Activated T-cell treated with anti-CD3 and anti-CD28 coated beads, Interleukin-2, amount 50 U/mL, for 4 hours (primary cell): ENCODE results near the gene GLB1L3. TPM values are rescaled to one million over a fixed set of nuclear protein-coding genes. Genes with fewer than 3 reads are reported as not detected.

Experiments used
- ATAC-seq, 2 donors: fragments of 200-7000 bp; cut with Tn5 transposase; one replicate each; pipeline ENCODE4 v1.10.0; 2021
- DNase-seq: peaks from one replicate; pipeline ENCODE4 v3.0.0-alpha.2; 2020
- H3K27me3 Mint-ChIP-seq: one replicate; pipeline ENCODE4 v1.8.0; 2021; ENCODE audit warnings: low read depth, mixed read lengths
- H3K36me3 Mint-ChIP-seq: one replicate; pipeline ENCODE4 v1.8.0; 2022; ENCODE audit warnings: mixed read lengths; ENCODE audit not compliant: insufficient read depth
- H3K4me1 Mint-ChIP-seq: one replicate; pipeline ENCODE4 v1.8.0; 2021; ENCODE audit warnings: low read depth, mixed read lengths
- H3K4me3 Mint-ChIP-seq: one replicate; pipeline ENCODE4 v1.8.0; 2021; ENCODE audit warnings: mild to moderate bottlenecking, moderate library complexity, mixed read lengths
- H3K9me3 Mint-ChIP-seq: one replicate; pipeline ENCODE4 v1.8.0; 2021; ENCODE audit warnings: mixed read lengths
- total RNA-seq, 3 donors: library from RNA; stranded (reverse); gene quantifications; one replicate each; pipeline ENCODE4 v1.2.1, GENCODE V29; 2021

Gene GLB1L3
- total RNA-seq, 3 donors from 2014 or later = 2.2 to 2.9 (median 2.5) TPM

- Mint-ChIP-seq H3K9me3 (peaks cover 7% of the 10 kb centered on the region), H3K27me3 (peaks cover 6% of the 10 kb centered on the region), H3K4me1 (peaks cover 13% of the 10 kb centered on the region), H3K36me3 (no peaks in the 10 kb centered on the region), H3K4me3 (no peak overlapping the region)
- DNase-seq (no peak), ATAC-seq (no peak)
Measured at GRCh38 chr11:134358165-134358855, 82.1 kb downstream of the GLB1L3 start.

- H3K27me3 Mint-ChIP-seq = peaks cover 6% of the 10 kb centered on the region
- no peaks in the 10 kb centered on the region for H3K36me3 Mint-ChIP-seq
- H3K4me1 Mint-ChIP-seq = peaks cover 13% of the 10 kb centered on the region
- H3K4me3 Mint-ChIP-seq = no peak overlapping the region
- ATAC-seq = no peak
- peaks cover 5% of the 10 kb centered on the region for H3K9me3 Mint-ChIP-seq
- DNase-seq = no peak
Measured at GRCh38 chr11:134358856-134359490, 82.8 kb downstream of the GLB1L3 start.

GRCh38 chr11:134359646-134360045, 83.5 kb downstream of the GLB1L3 start:
- DNase-seq (no peak), ATAC-seq (no peak)
- H3K9me3 Mint-ChIP-seq = peaks cover 3% of the 10 kb centered on the region
- H3K27me3 Mint-ChIP-seq = peaks cover 6% of the 10 kb centered on the region
- no peaks in the 10 kb centered on the region for H3K36me3 Mint-ChIP-seq
- H3K4me3 Mint-ChIP-seq = no peak overlapping the region
- peaks cover 13% of the 10 kb centered on the region for H3K4me1 Mint-ChIP-seq

DNA sequence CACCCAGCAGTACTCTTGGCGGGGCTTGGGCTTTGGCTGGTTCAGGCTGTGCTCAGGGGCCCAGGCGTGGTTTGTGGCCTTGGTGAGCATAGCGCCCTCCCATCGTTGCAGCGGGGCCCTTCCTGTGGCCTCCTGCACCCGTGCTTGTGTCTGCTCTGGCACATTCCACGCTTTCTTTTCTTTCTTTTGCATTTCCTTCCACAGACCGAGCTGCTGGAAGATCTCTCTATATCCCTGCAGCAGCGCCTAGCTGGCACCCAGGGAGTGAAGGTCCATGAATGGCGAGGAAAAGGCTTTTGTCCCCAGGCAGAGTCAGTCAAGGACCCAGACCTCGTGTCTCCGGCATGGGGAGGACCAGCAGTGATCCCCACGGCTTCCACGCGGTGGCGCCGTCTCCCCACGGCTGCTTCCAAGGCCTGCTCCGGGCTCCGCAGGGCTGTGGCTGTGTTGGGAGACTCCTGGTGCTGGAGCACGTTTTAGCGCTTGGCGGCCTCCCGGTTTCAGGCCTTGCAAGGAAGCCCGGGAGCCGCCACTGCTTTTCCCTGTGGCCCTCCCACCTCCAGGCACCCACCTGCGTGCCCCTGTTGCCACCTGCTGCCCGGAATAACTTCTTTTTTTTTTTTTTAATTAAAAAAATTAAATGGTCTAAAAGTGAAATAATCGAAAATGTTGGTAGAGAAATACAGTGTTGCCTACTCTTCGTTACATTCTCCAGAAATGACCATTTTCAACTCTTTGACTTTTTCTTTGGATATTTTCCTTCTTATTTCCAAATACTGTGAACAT, 84.1 kb downstream of the GLB1L3 start:
- H3K36me3 Mint-ChIP-seq = no peaks in the 10 kb centered on the region
- peaks cover 13% of the 10 kb centered on the region for H3K4me1 Mint-ChIP-seq
- no peaks in the 10 kb centered on the region for H3K9me3 Mint-ChIP-seq
- no peak overlapping the region for H3K4me3 Mint-ChIP-seq
- H3K27me3 Mint-ChIP-seq = peaks cover 6% of the 10 kb centered on the region
- peak; percentile 85 to 91 for ATAC-seq
- DNase-seq = peak; percentile 62

DNA sequence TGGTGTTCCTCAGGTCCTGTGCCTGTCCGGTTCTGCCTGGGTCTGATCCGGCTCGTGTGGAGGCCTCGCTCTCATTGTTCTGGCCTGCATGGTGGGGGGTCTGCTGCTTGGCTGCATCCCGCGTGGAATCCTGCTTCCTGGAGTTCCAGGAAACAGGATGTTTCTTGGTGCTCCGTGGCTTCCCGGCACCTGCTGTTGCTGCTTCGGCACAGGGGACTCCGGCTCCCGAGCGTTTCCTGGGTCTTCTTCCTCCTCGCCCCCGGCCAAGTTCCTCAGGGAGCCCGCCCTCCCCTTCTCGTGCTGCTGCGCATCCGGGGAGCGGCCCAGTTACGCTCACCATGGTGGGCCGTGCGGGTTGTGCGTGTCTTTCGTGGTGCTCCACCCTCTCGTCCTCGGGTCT, 85.5 kb downstream of the GLB1L3 start:
- H3K9me3 Mint-ChIP-seq = no peaks in the 10 kb centered on the region
- H3K36me3 Mint-ChIP-seq = no peaks in the 10 kb centered on the region
- H3K4me1 Mint-ChIP-seq = peaks cover 13% of the 10 kb centered on the region
- peaks cover 6% of the 10 kb centered on the region for H3K27me3 Mint-ChIP-seq
- DNase-seq (no peak), ATAC-seq (no peak)
- no peak overlapping the region for H3K4me3 Mint-ChIP-seq

- no peak for DNase-seq
- no peaks in the 10 kb centered on the region for H3K9me3 Mint-ChIP-seq
Measured at GRCh38 chr11:134362192-134362901, 86.2 kb downstream of the GLB1L3 start.

GRCh38 chr11:134363161-134363560, 87.0 kb downstream of the GLB1L3 start:
- H3K36me3 Mint-ChIP-seq = no peaks in the 10 kb centered on the region
- H3K4me3 Mint-ChIP-seq = no peak overlapping the region
- peaks cover 13% of the 10 kb centered on the region for H3K4me1 Mint-ChIP-seq
- no peak for ATAC-seq
- DNase-seq = no peak
- H3K27me3 Mint-ChIP-seq = peaks cover 6% of the 10 kb centered on the region
- H3K9me3 Mint-ChIP-seq = no peaks in the 10 kb centered on the region

More at GRCh38 chr11:134362192-134362901, 86.2 kb downstream of the GLB1L3 start:
- peaks cover 6% of the 10 kb centered on the region for H3K27me3 Mint-ChIP-seq
- no peaks in the 10 kb centered on the region for H3K36me3 Mint-ChIP-seq
- peaks cover 13% of the 10 kb centered on the region for H3K4me1 Mint-ChIP-seq
- H3K4me3 Mint-ChIP-seq = no peak overlapping the region
- ATAC-seq = no peak

- Mint-ChIP-seq H3K27me3 (peaks cover 6% of the 10 kb centered on the region), H3K36me3 (no peaks in the 10 kb centered on the region), H3K9me3 (no peaks in the 10 kb centered on the region), H3K4me1 (peaks cover 13% of the 10 kb centered on the region), H3K4me3 (no peak overlapping the region)
- ATAC-seq (no peak), DNase-seq (no peak)
Measured at GRCh38 chr11:134363592-134363991, 87.4 kb downstream of the GLB1L3 start.

DNA sequence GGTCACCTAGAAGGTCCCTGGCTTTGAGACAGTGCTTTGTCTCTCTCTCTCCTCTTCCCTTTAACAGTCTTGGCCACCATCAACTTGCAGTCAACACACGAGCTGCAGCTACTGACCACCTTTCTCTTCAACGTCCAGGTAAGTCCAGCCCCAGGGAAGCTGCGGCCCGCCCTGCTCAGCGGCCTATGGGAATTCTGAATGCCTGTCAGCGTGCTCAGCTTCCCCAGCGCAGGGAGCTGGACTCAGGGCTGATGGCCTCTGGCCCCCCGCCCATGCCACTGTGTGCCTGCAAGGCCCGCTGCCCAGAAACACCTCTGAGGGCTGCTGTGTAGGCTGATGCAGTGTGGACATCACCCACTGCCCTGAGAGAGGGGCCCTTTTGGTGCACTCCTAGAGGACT, 88.1 kb downstream of the GLB1L3 start:
- DNase-seq (no peak), ATAC-seq (no peak)
- Mint-ChIP-seq H3K9me3 (no peaks in the 10 kb centered on the region), H3K36me3 (no peaks in the 10 kb centered on the region), H3K27me3 (peaks cover 6% of the 10 kb centered on the region), H3K4me3 (no peak overlapping the region), H3K4me1 (peaks cover 13% of the 10 kb centered on the region)

- Mint-ChIP-seq H3K27me3 (peaks cover 3% of the 10 kb centered on the region), H3K36me3 (no peaks in the 10 kb centered on the region), H3K9me3 (no peaks in the 10 kb centered on the region), H3K4me1 (peaks cover 7% of the 10 kb centered on the region), H3K4me3 (no peak overlapping the region)
- DNase-seq (no peak), ATAC-seq (no peak)
Measured at GRCh38 chr11:134365011-134365925, 89.1 kb downstream of the GLB1L3 start.

DNA sequence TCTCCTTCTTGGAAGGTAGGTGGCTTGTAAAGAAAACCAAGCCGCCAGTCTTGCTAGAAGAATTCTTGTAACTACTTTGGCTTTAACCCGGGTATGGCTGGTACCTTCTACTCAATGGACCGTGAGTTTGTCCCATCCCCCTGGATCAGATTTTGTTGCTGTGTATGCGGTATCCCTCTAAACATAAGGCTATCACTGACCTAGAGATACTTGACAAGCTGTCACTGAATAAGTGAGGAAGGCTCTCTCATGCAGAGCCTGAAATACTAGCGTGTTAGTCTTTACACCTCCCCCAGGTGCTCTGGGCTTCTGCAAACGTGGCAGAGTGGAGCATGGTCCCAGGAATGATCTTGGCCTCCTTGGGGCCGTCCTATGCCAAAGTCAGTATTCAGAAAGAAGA, 90.1 kb downstream of the GLB1L3 start:
- H3K4me3 Mint-ChIP-seq = no peak overlapping the region
- peaks cover 3% of the 10 kb centered on the region for H3K27me3 Mint-ChIP-seq
- no peaks in the 10 kb centered on the region for H3K36me3 Mint-ChIP-seq
- H3K4me1 Mint-ChIP-seq = peaks cover 6% of the 10 kb centered on the region
- DNase-seq (no peak), ATAC-seq (no peak)
- no peaks in the 10 kb centered on the region for H3K9me3 Mint-ChIP-seq

GRCh38 chr11:134367781-134368180, 91.6 kb downstream of the GLB1L3 start:
- Mint-ChIP-seq H3K36me3 (no peaks in the 10 kb centered on the region), H3K4me1 (no peaks in the 10 kb centered on the region), H3K27me3 (peaks cover 2% of the 10 kb centered on the region), H3K4me3 (no peak overlapping the region), H3K9me3 (no peaks in the 10 kb centered on the region)
- ATAC-seq (no peak), DNase-seq (no peak)
